Stimulated activated CD4-positive, alpha-beta T cell treated with anti-CD3 and anti-CD28 coated beads, TNF-alpha, amount 100 ng/mL, for 48 hours (primary cell): ENCODE measurements around the gene SAPCD2.
"Not testable (repeated sequence)": the region's sequence is repeated elsewhere in the genome, so short reads cannot be mapped to it uniquely, and the experiment has no call there.

ENCODE experiments used
- DNase-seq, 3 donors: peaks; one replicate each; pipeline ENCODE4 v3.0.0-alpha.2; 2020; ENCODE audit warnings: low read depth in 3 of 3

SAPCD2 gene

DNA sequence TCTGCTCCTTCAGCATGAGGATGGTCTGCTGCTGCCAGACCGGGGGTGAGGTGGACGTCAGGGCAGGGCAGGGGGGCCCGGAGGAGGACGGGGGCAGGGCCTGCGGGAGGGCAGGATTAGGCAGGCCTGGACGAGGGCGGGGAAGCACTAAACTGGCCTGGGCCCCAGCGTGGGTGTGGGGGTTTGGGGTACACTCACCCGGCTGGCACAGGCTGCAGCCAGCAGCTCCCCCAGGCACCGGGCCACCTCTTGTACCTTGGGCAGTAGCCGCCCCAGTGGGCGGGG is 5.5 kb downstream of the SAPCD2 start:
- DNase-seq: no peak

DNA sequence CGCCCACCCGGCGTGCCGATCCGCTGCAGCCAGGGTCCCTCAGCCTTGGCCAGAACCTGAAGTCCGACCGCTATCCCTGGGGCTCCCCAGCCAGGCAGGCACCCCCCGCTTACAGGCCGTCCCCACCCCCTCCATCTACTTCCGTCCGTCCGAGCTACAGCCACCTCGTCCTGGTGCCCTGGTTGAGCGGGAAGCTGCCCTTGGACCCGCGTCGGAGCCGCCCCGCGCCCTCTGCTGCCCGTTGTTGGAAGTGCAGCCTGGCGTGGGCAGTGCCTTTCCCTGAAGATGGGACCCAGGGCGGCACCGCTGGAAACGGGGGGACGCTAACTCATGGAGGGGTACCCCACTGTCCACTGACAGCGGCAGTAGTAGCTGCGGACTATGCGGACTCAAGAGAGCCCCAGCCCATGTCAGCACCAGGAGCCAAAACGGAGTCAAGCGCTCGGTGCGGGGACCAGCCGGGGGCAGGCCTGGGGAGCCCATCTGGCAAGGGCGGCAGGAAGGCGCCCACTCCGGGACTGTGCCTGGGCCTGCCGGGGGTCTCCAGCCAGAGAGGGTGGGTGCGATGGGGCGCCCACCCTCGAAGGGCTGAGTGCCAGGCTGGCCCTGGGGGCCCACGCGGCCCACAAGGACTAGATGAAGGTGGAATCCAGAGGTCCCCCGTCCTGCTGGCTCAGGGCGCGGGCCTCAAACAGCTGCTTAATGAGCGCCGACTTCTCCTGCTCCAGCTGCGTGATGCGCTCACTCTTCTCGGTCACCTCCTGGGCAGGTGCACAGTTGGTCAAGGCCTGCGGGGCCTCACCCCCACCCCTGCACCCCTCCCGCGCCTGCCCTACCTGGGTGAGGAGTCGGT is 6.1 kb downstream of the SAPCD2 start:
- DNase-seq: no peak

DNA sequence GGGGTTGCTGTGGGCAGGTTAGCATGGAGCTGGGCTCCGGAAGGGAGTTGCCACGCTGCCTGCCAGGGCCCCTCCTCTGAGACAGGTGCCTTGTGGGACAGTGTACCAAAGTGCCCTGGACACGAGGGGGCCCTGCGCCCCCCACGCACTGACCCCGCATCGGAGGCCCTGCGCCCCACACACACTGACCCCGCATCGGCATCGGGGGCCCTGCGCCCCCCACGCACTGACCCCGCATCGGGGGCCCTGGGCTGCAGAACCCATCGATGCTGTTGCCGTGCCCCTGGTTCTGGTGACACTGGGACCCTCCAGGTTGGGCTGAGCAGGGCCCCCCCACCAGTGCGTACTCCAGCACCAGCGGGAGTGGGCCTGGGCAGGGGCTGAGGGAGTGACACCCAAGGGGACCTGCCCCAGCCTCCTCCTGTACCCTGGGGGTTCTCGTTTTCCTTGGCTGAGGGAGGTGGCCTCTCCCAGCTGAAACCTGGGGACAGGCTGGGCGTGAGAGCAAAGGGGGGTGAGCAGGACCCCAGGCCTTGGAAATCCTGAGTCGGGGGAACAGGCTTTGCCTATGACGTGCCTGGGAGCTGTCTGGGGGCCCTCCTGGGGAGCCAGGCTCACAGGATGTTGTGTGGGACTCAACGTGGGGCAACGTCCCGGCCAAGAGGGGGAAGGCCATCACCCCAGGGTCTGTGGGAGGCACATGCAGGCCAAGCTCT is 6.9 kb downstream of the SAPCD2 start:
- DNase-seq: no peak

DNA sequence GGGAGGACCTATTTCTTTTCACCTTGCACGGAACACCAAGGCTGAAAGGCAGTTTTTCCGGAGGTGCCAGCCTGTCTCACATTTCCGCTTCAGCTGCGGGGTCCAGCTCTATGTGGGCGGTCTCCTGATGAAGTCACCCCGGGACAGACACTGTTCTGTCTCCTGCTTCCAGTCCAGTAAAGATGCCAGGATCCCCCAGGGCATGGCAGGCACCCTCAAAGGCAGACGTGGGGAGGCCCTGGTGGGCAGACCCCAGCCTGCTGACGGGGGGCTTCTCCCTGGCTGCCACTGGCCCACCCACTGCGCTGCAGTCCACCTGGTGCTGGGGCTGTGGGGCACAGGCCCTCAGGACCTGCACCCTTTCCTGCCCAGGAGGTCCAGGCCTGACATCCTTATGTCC is 7.6 kb downstream of the SAPCD2 start:
- DNase-seq: not testable (repeated sequence)

DNA sequence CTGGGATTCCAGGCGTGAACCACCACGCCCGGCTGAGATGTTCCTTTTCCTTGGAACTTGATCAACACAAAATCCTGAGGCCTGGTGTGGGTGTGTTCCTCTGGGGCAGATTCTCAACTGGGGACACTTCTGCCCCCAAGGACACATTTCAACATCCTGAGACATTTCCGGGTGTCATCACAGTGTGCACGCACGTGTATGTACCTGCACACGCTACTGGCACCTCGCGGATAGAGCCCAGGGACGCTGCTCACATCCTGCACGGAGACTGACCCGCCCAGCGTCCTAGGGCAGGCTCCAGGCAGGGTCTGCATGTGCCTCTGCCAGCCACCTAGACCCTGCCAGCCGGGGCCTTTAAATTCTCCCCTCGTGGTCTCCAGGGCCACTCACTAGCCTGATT is 8.0 kb downstream of the SAPCD2 start:
- DNase-seq: no peak

DNA sequence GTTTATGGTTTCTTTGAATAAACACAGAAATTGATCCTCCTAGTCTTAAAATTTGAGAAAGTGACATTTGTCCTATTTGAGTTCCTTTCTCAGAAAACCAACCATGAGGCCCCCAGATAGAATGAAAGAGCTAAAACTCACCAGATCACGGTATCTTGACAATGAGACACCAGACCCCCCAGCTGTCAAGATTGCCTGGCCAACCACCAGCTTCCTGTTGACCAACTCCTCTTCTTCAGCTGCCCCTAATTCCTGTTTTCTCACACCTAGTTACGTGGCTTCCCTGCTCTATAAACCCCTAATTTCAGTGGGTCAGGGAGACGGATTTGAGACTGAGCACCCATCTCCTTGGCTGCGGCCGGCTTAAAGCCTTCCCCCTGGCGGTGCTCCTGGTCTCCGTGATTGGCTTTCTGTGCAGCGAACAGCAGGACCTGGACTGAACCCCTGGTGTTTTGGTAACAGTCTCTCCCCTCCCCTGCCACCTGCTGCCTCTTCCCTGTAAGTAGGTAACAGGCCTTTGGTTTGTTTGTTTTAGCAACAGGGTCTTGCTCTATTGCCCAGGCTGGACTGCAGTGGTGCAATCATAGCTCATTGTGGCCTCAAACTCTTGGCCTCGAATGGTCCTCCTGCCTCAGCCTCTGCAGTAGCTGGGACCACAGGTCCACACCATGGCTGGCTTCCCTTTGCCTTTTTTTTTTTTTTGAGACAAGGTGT is 11.7 kb downstream of the SAPCD2 start:
- no peak for DNase-seq

DNA sequence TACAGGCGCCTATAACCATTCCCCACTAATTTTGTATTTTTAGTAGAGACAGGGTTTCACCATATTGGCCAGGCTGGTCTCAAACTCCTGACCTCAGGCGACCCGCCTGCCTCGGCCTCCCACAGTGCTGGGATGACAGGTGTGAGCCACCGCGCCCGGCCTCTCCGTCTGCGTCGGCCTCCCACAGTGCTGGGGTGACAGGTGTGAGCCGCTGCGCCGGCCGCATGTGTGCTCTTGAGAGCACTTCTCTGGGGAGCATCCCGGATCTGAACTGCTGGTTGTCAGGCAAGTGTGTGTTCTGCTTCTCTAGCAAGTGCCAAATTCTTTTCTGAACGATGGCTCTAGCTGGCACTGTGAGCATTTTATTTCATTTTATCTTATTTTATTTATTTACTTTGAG is 12.8 kb downstream of the SAPCD2 start:
- DNase-seq: no peak

DNA sequence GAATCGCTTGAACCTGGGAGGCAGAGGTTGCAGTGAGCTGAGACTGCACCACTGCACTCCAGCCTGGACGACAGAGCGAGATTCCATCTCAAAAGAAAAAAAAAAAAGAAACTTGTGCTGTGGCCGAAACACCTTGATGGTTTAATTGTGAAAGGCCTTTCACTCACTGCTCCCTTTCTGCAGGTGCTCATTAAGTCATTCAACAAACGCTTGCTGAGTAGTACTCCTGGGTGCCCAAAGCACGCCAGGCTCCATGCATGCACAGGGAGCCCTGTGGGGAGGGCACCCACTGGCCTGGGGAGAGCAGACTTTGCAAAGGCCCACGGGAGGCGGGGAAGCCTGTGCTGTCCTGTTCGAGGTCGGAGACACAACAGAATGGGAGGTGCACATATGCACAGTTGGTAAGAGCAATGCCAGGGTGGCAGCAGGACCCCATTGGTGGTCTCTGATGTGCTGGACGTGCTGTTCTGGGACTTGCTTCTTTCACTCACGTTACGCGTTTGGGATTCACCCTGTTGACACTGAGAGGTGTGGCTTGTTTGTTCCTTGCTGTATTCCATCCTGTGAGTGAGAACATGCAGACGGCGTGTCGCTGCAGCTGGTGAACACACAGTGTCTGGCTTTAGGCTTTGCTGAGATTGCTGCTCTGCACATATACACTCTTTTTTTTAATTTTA is 13.5 kb downstream of the SAPCD2 start:
- no peak for DNase-seq

DNA sequence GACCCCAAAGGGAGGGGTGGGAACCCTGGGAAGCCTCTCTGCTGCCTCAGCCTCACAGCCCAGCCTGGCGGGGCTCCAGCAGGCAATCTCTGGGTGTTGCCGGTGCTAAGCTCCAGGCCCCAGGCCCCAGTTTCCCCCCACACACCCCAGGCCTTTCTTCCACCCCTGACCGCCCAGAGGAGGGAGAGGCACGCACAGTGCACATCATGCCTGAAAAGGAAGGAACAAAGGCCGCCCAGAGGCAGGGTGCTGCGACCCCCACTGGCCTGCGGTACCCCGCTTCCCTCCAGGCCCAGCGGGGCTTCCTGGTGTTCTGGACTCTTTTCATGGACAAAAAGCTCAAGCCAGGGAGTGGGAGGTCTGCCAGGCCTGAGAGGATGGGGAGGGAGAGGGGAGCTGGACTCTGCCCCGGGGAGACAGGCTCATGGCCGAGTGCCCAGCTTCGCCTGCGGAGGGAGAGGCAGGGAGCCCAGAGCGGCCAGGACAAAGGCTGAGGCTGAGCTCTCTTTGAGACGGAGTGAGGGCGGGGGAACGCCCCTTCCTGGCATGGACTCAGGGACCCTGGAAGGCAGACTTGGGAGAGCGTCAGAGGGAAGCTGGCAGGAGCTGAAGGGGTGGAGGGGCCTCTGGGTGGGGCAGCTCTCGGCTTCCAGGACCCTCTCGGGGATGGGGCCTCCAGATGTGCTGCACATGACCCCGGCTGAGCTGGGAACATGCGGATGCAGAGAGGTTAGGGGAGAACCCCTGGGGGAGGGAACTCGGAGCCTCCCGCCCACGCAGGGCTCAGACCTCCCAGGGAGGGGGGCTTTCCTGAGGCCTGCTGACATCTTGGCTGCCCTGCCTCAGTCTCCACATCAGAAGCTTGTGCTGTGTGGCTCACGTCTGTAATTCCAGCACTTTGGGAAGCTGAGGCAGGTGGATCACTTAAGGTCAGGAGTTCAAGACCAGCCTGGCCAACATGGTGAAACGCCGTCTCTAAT is 14.7 kb downstream of the SAPCD2 start:
- no peak for DNase-seq

DNA sequence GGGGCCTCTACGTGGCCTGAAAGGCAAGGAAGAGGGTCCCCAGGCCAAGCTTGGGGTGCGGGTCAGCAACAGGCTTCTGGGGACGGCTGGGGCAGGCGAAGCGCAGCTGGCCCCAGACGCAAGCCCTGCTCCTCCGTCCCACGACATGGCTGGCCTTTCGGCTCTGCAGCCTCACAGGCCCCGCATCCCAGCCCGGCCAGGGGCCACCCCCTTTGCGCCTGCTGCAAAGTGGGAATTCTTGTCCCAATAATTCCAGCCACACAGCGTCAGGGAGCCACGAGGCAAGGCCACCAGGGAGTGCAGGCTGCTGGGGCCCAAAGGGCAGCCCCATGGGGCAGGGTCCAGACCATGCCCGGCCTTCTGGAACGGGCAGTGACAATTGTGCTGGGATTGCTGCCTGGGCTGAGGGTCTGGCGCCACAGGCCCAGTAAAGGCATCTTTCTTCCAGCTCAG is 15.4 kb downstream of the SAPCD2 start:
- no peak for DNase-seq

DNA sequence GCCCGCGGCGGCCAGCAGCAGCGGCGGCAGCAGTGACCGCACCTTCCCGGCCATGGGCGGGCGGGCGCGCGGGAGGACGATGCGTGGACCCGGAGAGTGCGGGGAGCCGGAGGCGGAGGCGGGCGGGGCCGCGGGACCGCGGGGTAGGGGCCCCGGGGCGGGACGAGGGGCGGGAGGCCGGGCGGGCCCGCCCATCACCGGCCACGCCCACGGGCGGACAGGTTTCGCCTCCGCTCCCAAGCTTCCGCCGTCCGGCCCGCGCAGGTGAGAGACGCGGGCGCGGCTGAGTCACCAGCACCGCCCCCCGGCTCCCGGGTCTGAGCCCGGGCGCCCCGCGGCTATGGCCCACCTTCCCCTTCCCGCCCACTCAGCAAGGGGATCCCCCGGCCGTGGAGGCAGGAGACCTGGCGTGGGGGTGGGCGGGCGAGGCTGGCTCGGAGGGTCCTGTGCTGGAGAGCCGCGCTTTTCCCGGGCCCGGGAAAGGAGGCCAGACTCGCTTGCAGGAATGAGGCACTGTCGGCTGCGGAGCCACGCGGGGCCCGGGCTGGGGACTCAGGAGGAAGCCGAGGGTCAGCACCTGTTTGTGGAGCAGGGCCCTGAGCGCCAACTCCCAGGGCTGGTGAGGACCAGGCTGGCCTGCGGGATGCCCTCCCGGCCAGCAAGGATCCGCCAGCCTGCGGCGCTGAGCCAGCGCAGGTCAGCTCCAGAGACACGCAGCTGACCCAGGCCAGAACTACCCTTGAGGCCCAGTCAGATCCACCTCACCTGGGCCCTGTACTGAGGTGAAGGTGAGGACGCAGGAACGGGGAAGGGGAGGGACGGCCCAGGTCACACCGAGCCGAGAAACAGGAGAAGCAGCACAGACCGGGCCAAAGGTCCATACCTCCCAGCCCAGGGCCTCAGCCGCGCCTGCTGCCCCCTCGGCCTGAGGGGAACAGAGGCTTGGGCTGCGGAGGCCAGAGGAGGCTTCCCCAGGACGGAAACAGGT is 16.1 kb downstream of the SAPCD2 start, which contains the start of gene ENTPD2:
TSS of gene ENTPD2 (minus strand) at position 118 of the 988 bp plus-strand sequence. CDS start at position 54, 64 bp downstream.
- no peak for DNase-seq

DNA sequence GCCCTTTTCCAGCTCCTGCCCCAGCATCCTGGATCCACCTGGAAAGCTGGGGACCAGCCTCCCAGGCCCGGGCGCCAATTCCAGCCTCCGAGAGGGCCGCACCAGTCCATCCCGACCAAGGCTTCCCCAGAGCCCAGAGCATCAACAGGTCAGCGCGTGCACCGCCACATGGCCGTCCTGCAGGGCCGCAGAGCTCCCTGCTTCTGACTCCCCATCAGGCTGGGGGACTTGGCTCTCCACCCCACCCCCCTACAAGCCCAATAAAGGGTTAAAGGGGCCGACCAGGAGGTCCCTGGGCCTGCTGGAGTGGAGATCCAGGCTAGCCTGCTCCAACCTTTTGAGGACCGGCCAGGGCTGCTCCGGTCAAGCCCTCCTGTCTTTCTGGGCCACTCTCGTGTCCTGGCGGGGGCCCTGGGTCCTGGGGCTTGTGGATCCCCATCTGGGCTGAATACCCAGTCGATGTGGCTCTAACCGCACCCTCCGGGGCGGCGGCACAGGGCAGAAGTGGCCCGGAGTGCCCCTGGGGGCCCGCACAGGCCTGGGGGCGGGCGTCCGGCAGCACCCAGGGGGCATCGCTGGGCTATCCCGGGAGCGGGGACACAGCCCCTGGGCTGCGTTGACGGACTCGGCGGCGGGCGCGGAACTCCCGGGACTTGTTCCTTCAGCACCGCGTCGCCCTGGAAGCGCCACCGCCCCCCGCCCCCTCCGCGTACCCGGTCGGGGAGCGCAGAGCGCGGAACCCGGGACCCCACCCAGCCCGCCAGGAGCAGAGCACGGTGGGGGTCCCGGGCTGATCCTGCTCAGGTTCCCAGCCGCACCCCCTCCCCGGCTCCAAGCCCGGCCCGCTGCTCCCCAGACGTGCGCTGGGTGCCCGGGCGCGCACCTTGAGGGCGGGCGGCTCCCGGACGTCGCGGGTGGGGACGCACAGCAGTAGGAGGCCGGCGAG is 17.1 kb downstream of the SAPCD2 start:
- DNase-seq: no peak

DNA sequence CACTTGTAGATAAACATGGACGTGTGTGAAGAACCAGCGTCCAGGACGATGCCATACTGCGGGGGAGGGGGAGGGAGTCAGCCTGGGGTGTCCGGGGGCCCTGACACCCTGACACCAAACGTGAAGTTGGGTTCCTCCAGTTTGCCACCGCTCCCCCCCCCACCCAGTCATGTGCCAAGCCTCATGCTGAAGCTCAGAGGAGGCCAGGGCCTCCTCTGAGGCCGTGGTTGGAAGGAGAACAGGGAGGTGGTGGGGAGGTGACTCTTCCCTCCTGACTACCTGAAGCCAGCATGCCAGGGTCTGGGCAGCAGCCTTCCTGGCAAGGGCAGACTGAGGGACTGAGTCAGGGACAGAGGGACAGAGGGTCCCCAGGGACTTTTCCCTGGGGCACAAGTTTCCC is 18.1 kb downstream of the SAPCD2 start:
- no peak for DNase-seq

DNA sequence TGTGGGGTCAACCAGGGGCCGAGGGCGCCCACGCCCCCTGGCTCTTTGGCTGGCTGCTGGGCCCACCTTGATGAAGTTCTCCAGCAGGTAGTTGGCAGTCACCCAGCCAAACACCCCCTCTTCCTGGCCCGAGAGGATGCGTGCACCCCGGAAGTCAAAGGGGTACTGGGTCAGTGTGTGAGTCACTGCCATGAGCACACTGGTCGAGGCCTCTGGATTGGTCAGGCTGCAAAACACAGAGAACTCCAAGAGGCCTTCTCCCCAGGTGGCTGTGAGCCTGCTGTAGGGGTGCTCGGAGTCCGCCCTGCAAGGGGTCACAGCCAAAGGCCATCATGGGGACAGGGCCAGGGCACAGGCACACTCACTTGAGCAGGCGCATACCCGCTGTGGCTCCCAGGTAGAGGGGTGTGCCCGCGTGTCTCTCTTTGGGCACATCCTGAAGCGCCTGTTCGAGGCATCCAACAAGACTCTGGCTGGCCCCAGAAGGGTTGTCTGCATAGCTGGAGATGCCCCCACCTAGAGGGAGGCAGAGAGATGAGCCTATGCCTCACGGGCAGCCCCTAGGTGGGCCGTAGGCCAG is 19.1 kb downstream of the SAPCD2 start:
- DNase-seq: no peak

DNA sequence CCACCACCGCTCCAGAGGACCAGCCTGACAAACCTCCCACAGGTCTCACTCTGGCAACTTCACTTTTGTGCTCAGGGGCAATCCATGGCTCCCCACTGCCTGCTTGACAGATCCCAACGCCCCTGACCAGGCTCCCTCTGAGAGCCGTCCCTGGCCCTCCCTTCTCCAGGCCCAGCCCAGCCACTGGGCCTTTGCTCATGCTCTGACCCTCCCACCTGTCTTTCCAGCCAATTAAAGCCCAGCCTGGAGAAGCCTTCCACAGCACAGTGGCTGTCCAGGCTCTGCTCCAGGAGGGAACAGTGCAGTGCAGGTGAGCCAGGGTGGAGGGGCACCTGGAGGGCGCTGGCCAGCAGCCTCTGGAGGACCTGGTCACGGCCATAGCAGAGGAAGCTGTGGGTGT is 19.8 kb downstream of the SAPCD2 start:
- no peak for DNase-seq

DNA sequence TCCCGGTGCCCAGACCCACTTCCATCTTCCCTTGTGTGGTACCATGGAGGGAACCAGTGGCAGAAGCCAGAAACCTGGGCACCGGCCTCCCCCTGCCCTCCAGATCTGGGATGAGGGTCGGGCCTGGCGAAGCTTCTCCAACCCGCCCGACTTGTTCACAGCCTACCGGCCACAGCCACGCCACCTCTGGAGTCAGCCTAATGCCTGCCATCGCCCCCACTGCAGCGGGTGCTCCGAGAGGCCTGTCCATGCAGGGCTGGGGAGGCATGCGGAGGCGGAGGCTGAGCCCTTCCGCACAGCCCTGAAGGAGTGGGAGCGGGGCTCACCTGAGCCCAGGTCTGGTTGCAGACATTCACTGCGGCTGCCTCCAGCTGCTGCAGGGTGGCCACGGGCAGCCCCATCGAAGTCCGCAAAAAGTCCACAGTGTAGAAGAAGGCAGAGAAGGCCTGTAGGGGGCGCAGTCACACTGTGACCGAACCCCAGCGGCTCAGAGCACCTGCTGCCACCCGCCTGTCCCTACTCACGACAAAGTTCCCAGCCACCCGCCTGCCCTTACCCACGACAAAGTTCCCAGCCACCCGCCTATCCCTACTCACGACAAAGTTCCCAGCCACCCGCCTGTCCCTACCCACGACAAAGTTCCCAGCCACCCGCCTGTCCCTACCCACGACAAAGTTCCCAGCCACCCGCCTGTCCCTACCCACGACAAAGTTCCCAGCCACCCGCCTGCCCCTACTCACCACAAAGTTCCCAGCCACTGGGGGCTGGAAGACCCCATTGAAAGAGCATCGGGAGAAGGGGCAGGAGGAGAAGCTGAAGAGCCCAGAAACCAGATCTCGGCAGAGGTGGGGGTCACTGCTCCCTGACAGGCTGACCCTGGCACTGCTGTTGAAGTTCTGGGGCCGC is 20.6 kb downstream of the SAPCD2 start:
- DNase-seq: no peak
